ENCODE results near the gene EARS2. TPM values are rescaled to one million over a fixed set of nuclear protein-coding genes. Genes with fewer than 3 reads are reported as not detected.

Gene EARS2
- total and polyA plus RNA-seq, 4 donors: 17.7 to 25.7 (median 22.3) TPM

GRCh38 chr16:23577493-23577892, 20.3 kb upstream of the EARS2 start:
- 88 to 98% methylated on average over 2 of the region's 2 CpGs for WGBS, 2 donors

GRCh38 chr16:23575834-23576233, 18.7 kb upstream of the EARS2 start:
- peaks cover 0 to 4% (median 0%) of the 10 kb centered on the region in 5 donors for H3K4me1 ChIP-seq (ENCODE audit: control insufficient read depth in 5 of 5, insufficient read depth in 5 of 5, low read length in 5 of 5)
- H3K27ac ChIP-seq (ENCODE audit: low read depth in 1 of 2, low read length in 1 of 2): no peak overlapping the region
- no peaks in the 10 kb centered on the region for H3K9me3 ChIP-seq (ENCODE audit: control insufficient read depth in 4 of 4, insufficient read depth in 3 of 4, low read length in 3 of 4)
- H3K36me3 ChIP-seq (ENCODE audit: control insufficient read depth in 4 of 4, insufficient read depth in 4 of 4, low read length in 4 of 4): peaks cover 24 to 36% (median 30%) of the 10 kb centered on the region in 4 donors
- H3K4me3 ChIP-seq: no peak overlapping the region
- H3K9ac ChIP-seq (ENCODE audit: insufficient read depth in 1 of 2, low read length in 2 of 2): no peak overlapping the region
- H3K27me3 ChIP-seq (ENCODE audit: control insufficient read depth in 3 of 3, insufficient read depth in 3 of 3, low read length in 2 of 3): no peaks in the 10 kb centered on the region
- no peak for ATAC-seq (ENCODE audit: insufficient read depth, low FRiP score)
- WGBS, 2 donors: 85 to 92% methylated on average over 3 of the region's 3 CpGs
- TF ChIP-seq, protein P1, sequence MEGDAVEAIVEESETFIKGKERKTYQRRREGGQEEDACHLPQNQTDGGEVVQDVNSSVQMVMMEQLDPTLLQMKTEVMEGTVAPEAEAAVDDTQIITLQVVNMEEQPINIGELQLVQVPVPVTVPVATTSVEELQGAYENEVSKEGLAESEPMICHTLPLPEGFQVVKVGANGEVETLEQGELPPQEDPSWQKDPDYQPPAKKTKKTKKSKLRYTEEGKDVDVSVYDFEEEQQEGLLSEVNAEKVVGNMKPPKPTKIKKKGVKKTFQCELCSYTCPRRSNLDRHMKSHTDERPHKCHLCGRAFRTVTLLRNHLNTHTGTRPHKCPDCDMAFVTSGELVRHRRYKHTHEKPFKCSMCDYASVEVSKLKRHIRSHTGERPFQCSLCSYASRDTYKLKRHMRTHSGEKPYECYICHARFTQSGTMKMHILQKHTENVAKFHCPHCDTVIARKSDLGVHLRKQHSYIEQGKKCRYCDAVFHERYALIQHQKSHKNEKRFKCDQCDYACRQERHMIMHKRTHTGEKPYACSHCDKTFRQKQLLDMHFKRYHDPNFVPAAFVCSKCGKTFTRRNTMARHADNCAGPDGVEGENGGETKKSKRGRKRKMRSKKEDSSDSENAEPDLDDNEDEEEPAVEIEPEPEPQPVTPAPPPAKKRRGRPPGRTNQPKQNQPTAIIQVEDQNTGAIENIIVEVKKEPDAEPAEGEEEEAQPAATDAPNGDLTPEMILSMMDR (IDR thresholded peaks at IDR 0.05; ENCODE audit: control extremely low read depth, extremely low read depth): no peak
- no peak for DNase-seq

More at GRCh38 chr16:23577493-23577892, 20.3 kb upstream of the EARS2 start:
- TF ChIP-seq, protein P1 (IDR thresholded peaks at IDR 0.05; ENCODE audit: control extremely low read depth, extremely low read depth): no peak
- H3K4me1 ChIP-seq (ENCODE audit: control insufficient read depth in 5 of 5, insufficient read depth in 5 of 5, low read length in 5 of 5): peaks cover 0 to 4% (median 0%) of the 10 kb centered on the region in 5 donors
- H3K27ac ChIP-seq (ENCODE audit: low read depth in 1 of 2, low read length in 1 of 2): no peak overlapping the region
- no peak for DNase-seq
- ATAC-seq (ENCODE audit: insufficient read depth, low FRiP score): no peak
- H3K9me3 ChIP-seq (ENCODE audit: control insufficient read depth in 4 of 4, insufficient read depth in 3 of 4, low read length in 3 of 4): no peaks in the 10 kb centered on the region
- H3K9ac ChIP-seq (ENCODE audit: insufficient read depth in 1 of 2, low read length in 2 of 2): no peak overlapping the region
- peaks cover 12 to 30% (median 26%) of the 10 kb centered on the region in 4 donors for H3K36me3 ChIP-seq (ENCODE audit: control insufficient read depth in 4 of 4, insufficient read depth in 4 of 4, low read length in 4 of 4)
- H3K27me3 ChIP-seq (ENCODE audit: control insufficient read depth in 3 of 3, insufficient read depth in 3 of 3, low read length in 2 of 3): no peaks in the 10 kb centered on the region
- no peak overlapping the region for H3K4me3 ChIP-seq

DNA sequence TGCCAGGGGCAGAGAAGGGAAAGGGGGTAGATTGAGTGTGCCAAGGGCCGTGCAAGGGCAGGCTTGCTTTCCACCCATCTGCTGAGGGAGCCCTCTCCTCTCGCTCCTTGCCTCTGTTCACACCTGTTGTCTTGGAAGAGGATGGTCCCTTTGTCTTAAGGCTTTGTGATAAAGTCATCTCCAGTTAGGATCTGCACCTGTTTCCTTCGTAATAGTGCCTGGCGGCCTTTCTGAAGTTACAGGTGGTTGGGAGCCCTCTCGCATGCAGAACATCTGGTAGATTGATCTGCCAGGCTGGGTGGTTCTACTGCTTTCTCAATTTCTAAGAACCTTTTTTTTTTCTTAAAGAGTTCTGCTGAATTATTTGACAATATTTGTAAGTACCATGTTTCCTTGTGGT, 16.7 kb upstream of the EARS2 start:
- no peak overlapping the region for H3K27ac ChIP-seq (ENCODE audit: low read depth in 1 of 2, low read length in 1 of 2)
- no peaks in the 10 kb centered on the region for H3K9me3 ChIP-seq (ENCODE audit: control insufficient read depth in 4 of 4, insufficient read depth in 3 of 4, low read length in 3 of 4)
- 90 to 93% methylated on average over 5 of the region's 5 CpGs for WGBS, 2 donors
- no peak overlapping the region for H3K4me3 ChIP-seq
- no peak for DNase-seq
- TF ChIP-seq, protein P1 (IDR thresholded peaks at IDR 0.05; ENCODE audit: control extremely low read depth, extremely low read depth): no peak
- H3K4me1 ChIP-seq (ENCODE audit: control insufficient read depth in 5 of 5, insufficient read depth in 5 of 5, low read length in 5 of 5): peaks cover 0 to 4% (median 0%) of the 10 kb centered on the region in 5 donors
- peaks cover 21 to 31% (median 25%) of the 10 kb centered on the region in 4 donors for H3K36me3 ChIP-seq (ENCODE audit: control insufficient read depth in 4 of 4, insufficient read depth in 4 of 4, low read length in 4 of 4)
- no peak for ATAC-seq (ENCODE audit: insufficient read depth, low FRiP score)
- no peaks in the 10 kb centered on the region for H3K27me3 ChIP-seq (ENCODE audit: control insufficient read depth in 3 of 3, insufficient read depth in 3 of 3, low read length in 2 of 3)
- H3K9ac ChIP-seq (ENCODE audit: insufficient read depth in 1 of 2, low read length in 2 of 2): no peak overlapping the region

GRCh38 chr16:23572394-23572793, 15.2 kb upstream of the EARS2 start:
- H3K27ac ChIP-seq (ENCODE audit: low read depth in 1 of 2, low read length in 1 of 2): no peak overlapping the region
- no peak for ATAC-seq (ENCODE audit: insufficient read depth, low FRiP score)
- TF ChIP-seq, protein P1 (IDR thresholded peaks at IDR 0.05; ENCODE audit: control extremely low read depth, extremely low read depth): no peak
- H3K4me1 ChIP-seq (ENCODE audit: control insufficient read depth in 5 of 5, insufficient read depth in 5 of 5, low read length in 5 of 5): no peaks in the 10 kb centered on the region
- H3K9me3 ChIP-seq (ENCODE audit: control insufficient read depth in 4 of 4, insufficient read depth in 3 of 4, low read length in 3 of 4): no peaks in the 10 kb centered on the region
- H3K27me3 ChIP-seq (ENCODE audit: control insufficient read depth in 3 of 3, insufficient read depth in 3 of 3, low read length in 2 of 3): no peaks in the 10 kb centered on the region
- H3K4me3 ChIP-seq: no peak overlapping the region
- DNase-seq: no peak
- WGBS, 2 donors: 95 to 96% methylated on average over 9 of the region's 9 CpGs
- H3K9ac ChIP-seq (ENCODE audit: insufficient read depth in 1 of 2, low read length in 2 of 2): no peak overlapping the region
- H3K36me3 ChIP-seq (ENCODE audit: control insufficient read depth in 4 of 4, insufficient read depth in 4 of 4, low read length in 4 of 4): peaks cover 25 to 35% (median 30%) of the 10 kb centered on the region in 4 donors

Measured in lung (tissue), 12 donors.